Measurements from ENCODE around the gene KLF9. TPM values are rescaled to one million over a fixed set of nuclear protein-coding genes. Genes with fewer than 3 reads are reported as not detected.

The KLF9 gene
- total RNA-seq, 6 experiments from 2014 or later: 8.7 to 74.7 (median 32.3) TPM

GRCh38 chr9:70449461-70449860 lies 35.0 kb upstream of the KLF9 start:
- Histone ChIP-seq H3K27me3 (no peaks in the 10 kb centered on the region), H3K36me3 (no peaks in the 10 kb centered on the region), H3K27ac (no peak overlapping the region), H3K4me1 (peaks cover 0 to 5% (median 0%) of the 10 kb centered on the region in 4 donors), H3K4me3 (no peak overlapping the region), H3K9me3 (no peaks in the 10 kb centered on the region)
- WGBS (ENCODE audit: insufficient coverage, low coverage, low lambda C conversion rate, missing lambda C conversion rate): 65% methylated on average over 2 of the region's 2 CpGs
- ATAC-seq: no peak
- DNase-seq: no peak
- no peak for TF ChIP-seq POLR2A (IDR thresholded peaks at IDR 0.05)
- no peak for TF ChIP-seq CTCF (IDR thresholded peaks at IDR 0.05)
- intact Hi-C loops (cut with DNase I): no loop called here

GRCh38 chr9:70448919-70449318 lies 34.5 kb upstream of the KLF9 start:
- WGBS (ENCODE audit: insufficient coverage, low coverage, low lambda C conversion rate, missing lambda C conversion rate): 55% methylated on average over 1 of the region's 1 CpG
- DNase-seq: no peak
- Histone ChIP-seq H3K9me3 (no peaks in the 10 kb centered on the region), H3K27ac (no peak overlapping the region), H3K27me3 (no peaks in the 10 kb centered on the region), H3K4me1 (peaks cover 0 to 5% (median 0%) of the 10 kb centered on the region in 4 donors), H3K4me3 (no peak overlapping the region), H3K36me3 (no peaks in the 10 kb centered on the region)
- no peak for ATAC-seq
- intact Hi-C loops (cut with DNase I): no loop called here
- TF ChIP-seq POLR2A (IDR thresholded peaks at IDR 0.05): no peak
- no peak for TF ChIP-seq CTCF (IDR thresholded peaks at IDR 0.05)

- Histone ChIP-seq H3K4me3 (no peak overlapping the region), H3K36me3 (no peaks in the 10 kb centered on the region), H3K27ac (no peak overlapping the region), H3K4me1 (no peaks in the 10 kb centered on the region), H3K27me3 (no peaks in the 10 kb centered on the region), H3K9me3 (no peaks in the 10 kb centered on the region)
- TF ChIP-seq CTCF (IDR thresholded peaks at IDR 0.05) (no peak), POLR2A (IDR thresholded peaks at IDR 0.05) (no peak)
- intact Hi-C loops (cut with DNase I): no loop called here
- DNase-seq: no peak
- 100% methylated on average over 1 of the region's 1 CpG for WGBS (ENCODE audit: insufficient coverage, low coverage, low lambda C conversion rate, missing lambda C conversion rate)
- no peak for ATAC-seq
Observed at GRCh38 chr9:70444904-70445303, 30.4 kb upstream of the KLF9 start.

- Histone ChIP-seq H3K9me3 (no peaks in the 10 kb centered on the region), H3K4me3 (no peak overlapping the region), H3K27ac (no peak overlapping the region), H3K27me3 (no peaks in the 10 kb centered on the region), H3K36me3 (no peaks in the 10 kb centered on the region), H3K4me1 (no peaks in the 10 kb centered on the region)
- WGBS (ENCODE audit: insufficient coverage, low coverage, low lambda C conversion rate, missing lambda C conversion rate): no CpG with 5 or more reads among the region's 1 CpG
- DNase-seq (no peak), ATAC-seq (no peak)
- TF ChIP-seq POLR2A (IDR thresholded peaks at IDR 0.05): no peak
- TF ChIP-seq CTCF (IDR thresholded peaks at IDR 0.05): no peak
- intact Hi-C loops (cut with DNase I): no loop called here
Observed at GRCh38 chr9:70442328-70442848, 27.9 kb upstream of the KLF9 start.

GRCh38 chr9:70441622-70442021 lies 27.2 kb upstream of the KLF9 start:
- no peak for DNase-seq
- H3K9me3 ChIP-seq: no peaks in the 10 kb centered on the region
- H3K36me3 ChIP-seq: no peaks in the 10 kb centered on the region
- intact Hi-C loops (cut with DNase I): no loop called here
- no peak overlapping the region for H3K27ac ChIP-seq
- ATAC-seq: no peak
- no peaks in the 10 kb centered on the region for H3K4me1 ChIP-seq
- H3K27me3 ChIP-seq: no peaks in the 10 kb centered on the region
- H3K4me3 ChIP-seq: no peak overlapping the region
- no peak for TF ChIP-seq CTCF (IDR thresholded peaks at IDR 0.05)
- TF ChIP-seq POLR2A (IDR thresholded peaks at IDR 0.05): no peak
